Stimulated activated CD4-positive, alpha-beta T cell treated with anti-CD3 and anti-CD28 coated beads, Interleukin-1b, Interleukin-23, amount 100 ng/mL, for 48 hours (primary cell): ENCODE measurements around the gene IYD.

Experiments used
- DNase-seq: peaks from one replicate; pipeline ENCODE4 v3.0.0-alpha.2; 2020

The IYD gene

DNA sequence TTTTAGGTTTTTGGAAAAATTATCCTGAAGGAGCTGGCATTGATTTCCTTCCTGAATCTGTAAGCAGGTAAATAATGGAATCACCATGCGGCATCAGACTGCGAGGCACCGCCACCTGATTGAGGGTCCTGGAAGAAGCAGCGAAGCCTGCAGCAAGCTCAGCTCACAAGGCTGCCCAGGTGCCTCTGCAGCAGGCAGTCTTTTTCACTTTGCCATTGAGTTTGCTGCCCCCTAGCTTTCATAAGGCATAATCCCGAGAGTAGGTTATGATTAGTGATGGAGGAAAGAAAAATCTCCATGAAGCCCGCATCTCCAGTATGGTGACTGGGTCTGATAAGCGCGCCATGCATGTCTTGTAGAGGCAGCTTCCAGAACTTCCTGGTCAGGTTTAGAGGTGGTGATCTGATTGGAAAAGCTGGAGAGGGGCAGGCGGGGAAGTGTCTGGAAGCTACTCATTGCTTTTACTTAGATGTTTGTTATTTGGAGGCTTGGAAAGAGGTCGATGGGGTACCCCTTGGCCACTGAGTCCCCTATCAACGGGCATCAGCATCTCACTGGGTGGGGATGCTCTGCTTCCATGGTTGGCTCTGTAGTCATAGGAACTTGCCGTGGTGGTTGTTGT lies 26.7 kb downstream of the IYD start:
- DNase-seq = peak; percentile 20

DNA sequence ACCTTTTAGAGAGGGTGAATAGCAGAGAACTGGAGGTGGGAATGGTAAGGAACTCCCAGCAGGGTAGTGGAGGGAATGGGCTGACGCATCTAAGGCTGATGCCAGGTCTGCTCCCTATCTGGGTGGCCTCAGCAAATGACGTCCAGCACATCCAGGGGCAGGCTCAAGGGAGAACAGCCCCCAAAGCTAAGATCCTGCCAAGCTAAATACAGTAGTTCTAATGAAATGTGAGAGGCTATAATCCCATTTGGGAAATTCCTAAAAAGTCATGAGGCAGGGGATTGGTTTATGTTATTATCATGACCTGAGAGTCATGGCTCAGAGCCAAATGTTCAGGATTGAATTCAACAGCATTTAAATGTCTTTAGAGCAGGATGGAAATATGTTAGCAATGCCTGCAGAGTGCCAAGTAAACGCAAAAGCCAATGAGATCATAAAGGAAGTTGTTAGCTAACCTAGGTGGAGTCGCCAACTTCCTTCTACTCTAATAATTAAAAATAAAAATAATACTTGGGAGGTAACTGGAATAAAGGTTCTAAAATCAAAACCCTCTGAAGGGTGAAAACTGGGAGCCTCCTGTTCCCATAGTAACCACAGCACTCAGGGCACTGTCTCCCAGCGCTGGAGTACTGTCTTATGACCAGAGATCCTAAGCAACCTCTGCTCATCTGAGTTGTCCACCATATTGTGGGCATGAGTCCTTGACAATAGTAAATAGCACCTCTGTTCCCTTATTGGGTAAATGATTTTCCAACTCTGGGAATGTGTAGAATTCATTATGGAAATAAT lies 34.8 kb downstream of the IYD start:
- DNase-seq = no peak

DNA sequence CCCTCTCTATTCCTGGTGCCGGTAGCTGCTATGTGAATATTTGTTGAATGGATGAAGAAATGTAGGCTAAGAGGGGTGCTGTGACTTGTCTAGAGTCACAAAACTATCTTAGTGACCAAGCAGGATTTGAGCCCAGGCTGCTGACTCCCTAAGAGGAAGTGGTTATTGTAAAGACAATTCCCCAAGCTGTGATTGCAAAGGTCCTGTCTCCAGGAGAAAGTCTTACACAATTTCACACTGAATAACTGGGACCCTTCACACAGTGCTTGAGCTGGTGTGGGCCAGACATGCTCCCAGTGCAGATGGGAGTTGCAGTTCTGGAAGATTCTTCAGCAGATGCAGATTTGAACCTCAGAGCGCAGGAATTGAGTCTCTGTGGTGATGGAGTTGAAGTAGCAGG lies 38.1 kb downstream of the IYD start:
- no peak for DNase-seq

DNA sequence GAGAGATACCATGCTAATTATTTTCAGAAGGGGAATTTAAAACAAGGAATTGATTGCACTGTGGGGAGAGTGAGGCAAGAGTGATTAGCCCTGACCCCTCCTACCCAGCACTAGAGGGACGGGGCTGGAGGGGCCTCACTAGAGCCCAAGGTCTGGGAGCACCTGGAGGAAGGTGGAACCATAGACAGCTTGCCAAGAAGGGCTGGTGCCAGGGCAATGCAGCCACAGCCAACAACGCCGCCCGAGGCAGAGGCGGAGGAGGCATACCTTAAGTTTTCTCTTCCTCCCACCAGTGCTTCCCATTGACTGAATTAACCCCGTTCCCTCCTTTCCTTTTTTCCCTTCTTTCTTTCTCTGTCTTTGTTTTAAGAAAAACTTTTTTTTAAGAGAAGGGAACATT lies 40.0 kb downstream of the IYD start:
- no peak for DNase-seq

DNA sequence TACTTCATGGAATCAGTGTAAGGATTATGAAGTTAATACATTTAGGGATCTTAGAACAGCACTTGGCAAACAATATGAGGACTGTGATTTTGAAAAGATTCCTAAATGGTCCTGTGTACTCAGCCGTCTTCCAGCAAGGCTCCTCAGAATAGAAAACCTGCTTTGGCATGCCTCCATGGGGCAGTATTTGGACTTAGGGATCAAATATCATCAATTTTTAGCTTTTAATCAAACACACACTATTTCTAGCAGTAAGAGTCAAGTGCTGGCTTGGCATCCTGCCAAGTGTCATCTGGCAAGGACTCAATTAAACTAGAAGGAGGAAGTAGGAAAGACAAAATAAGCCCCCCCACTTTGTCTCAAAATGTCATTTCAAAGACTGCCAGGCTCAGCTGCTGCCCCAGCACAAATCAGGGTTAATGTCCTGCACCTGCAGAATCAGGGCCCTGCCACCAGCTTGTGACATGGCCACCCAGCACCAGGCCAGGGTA lies 40.8 kb downstream of the IYD start:
- DNase-seq = no peak

DNA sequence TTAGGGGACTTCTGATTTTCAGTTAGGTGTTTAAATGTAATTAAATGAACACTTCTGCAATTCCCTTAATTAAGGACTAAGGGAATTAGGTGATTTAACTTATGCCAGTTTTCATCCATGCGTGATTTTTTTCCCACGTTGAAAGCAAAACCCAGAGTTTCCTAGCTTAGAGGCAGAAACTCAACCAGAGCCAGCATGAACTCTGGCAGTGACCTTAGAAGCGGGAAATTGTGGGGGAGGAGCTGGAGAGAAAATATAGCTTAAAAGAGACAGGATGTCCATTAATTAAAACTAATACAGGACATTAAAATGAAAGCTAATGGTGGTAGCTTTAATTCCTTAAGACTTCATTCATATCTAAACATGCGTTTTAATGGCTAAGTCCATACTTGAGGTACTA lies 41.6 kb downstream of the IYD start:
- no peak for DNase-seq

DNA sequence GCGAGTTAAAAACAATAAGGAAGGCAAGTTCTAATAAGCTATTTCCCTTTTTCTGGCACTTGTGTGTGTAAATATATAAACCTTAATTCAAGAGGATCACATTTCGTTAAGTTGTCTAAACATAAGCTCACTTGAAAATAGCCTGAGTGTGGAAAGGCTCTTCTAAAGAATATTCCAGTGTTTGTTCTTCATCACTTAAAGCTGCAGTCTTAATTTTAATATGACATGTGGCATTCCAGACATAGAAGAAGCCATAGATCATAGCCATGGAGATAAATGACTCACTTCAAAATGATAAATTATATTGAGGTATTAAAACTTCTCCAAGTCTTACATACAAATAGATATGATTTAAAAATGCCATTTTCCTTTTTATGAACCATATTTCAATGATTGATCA lies 42.1 kb downstream of the IYD start:
- no peak for DNase-seq

DNA sequence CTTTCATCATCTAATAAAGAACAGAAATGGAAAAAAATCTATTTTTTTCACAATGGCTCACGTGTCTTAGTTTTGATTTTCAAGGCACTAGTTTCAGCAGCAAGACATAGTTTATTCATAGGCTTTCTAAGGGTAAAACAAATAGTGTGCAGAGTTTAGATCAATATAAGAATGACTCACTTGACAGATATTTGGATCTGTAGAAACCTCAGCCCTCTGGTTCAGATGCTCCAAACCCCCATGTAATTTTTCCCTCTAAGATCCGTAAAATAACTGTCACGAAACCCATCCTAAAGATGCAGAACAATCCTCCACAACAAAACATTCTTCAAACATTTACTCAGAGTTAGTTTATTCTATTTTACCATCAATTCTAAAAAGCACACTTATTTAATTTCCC lies 43.4 kb downstream of the IYD start:
- DNase-seq = no peak

DNA sequence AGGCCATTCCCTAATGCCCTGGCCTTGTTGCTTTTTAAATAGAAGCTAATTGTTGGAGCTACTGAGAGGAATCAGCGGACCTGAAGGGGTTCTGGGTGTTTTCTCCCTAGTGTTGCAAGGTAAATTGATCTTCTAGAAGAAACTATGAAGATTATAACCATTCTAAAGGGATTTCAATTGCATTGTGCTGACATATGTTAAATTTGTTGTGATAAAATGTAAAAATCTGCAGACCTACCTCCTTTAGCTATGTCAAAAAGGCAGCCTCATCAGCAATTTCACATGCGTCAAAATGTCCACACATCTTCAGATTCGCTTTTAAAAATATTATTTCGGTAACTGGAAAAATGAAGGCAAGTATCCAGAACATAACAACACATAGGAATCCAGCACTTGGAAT lies 44.4 kb downstream of the IYD start:
- DNase-seq = no peak

DNA sequence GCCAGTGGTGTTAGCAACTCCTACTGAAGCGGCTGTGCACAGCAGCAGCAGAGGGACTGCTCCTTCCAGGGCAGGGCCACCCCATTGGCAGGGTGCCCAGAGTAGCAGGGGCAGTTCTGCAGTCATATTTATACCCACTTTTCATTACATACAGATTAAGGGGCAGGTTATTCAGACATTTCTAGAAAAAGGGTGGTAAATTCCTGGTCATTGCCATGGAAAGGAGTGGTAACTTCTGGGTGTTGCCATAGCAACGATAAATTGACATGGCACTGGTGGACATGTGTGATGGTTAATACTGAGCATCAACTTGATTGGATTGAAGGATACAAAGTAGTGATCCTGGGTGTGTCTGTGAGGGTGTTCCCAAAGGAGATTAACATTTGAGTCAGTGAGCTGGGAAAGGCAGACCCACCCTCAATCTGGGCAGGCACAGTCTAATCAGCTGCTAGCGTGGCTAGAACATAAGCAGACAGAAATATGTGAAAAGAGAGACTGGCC lies 45.0 kb downstream of the IYD start:
- no peak for DNase-seq

DNA sequence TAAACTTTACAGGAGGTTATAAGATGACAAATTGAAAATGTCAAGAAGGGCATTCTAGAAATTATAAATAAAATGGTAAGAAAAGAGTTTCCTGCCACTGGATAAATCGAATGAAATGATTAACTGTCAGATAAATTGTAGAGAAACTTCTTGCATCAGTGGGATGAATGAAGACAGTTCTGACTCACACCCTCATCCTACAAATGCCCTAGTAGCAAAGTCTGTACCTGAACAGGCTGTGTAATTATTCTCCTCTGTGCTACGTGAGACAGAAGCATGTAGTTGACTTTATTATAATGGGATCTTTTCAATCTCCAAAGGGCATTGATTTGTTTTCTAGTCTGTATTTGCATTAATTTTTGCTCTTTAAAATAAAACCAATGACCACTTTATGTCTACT lies 47.3 kb downstream of the IYD start:
- DNase-seq = no peak

DNA sequence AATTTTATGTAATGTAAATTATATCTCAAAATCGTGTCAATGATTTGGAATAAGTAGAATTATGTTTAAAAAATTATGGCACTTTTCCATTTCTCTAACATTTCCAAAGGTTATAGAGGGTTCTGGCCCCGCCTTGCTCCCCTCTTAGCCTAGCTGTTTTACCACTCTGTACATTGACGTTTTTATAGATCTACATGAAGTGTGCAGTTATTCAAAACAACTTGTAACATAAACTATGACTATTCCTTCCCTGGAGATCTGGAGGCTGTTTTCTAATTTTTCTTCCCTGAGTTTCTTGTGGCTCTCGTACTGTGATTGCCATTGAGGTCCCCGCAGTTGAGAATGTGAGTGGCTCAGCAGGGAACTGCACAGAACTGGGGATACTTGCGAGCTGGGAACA lies 48.4 kb downstream of the IYD start:
- no peak for DNase-seq

DNA sequence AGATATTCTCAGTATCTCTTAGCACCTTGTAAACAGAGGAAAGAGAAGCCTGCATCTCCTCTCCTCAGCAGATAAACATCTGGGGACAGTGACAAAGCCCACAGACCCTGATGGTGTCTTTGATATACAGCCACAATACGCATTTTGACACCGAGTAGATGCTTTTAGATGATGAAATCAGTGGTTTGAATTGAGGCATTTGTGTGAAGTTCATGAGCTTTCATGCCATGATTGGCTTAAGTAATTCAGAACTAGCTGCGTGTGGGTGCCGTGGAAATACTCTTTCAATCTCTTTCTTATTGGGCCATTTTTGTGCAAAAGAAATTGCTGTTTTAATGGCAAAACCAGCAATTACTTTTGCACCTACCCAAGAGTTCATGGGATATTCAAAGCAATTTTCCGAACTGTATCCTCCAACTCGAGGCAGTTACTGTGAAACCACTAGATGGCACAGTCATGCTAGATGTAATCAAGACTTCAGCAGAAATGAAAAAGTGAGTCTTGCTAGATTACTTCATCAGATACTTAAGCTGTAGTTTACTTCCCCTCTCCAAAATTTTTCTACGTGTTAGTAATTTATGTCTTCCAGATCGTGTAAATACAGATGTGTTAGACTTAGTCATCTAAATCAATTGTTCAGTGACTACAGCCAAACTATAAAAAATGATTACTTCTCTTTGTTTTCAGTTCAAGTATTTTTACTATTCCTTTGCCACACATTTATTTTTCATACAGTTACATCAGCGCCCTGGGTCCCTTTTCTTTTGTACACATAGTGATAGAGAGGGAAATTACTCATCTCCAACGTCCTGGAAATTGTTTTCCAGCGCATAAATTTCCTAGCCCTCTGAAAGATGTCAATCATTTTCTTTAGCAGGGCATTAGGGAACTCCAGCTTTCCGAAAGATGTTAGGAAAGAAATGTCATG lies 49.4 kb downstream of the IYD start:
- peak; percentile 3 for DNase-seq

DNA sequence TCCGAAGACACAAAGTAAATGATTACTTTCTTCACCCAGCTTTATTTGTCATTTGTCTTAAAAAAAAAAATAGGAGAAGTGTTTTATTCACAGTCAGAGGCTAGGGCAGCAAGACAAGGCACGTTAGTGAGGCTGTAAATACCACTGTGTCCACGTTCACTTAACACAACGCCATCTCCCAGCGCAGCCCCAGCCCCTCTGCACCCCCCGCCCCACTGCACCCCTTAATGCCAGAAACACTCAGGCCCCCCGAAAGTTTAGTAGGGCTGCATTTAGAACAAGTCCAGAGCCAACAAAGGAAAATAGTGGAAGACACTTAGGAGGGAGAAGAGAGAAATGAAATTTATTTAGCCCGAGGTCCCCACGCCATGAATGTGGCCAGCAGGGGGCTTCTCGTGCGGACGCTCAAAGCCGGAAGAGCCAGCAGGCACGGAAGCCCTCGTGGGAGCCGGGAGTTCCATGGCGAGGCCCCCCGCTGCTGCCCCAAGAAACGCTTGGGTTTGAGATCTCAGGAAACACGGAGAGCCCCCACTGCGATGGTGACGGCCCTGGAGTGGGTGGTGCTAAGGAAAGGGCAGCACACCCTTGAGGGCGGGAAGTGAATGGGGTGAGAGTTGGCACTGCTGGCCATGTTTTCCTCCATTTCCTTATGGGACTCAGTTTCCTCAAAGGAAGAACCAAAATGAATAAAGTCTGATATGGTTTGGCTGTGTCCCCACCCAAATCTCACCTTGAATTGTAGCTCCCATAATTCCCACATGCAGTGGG lies 50.2 kb downstream of the IYD start:
- peak; percentile 30 for DNase-seq

DNA sequence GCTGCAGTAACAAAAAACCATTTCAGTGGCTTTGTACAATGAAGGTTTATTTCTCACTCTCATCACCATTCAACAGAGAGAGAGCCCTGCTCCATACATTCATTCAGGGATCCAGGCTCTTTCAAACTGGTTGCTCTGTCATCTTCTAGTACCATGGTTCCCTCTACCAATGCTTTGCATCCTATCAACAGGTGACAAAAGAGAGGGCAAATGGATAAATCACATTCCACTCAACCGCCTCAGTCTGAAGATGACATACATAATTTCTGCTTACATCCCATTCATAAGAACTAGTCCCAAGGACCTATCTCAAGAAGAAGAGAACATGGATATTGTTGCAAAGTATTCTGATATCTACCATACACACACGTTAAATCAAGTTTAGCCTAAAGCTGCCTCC lies 51.6 kb downstream of the IYD start:
- no peak for DNase-seq

DNA sequence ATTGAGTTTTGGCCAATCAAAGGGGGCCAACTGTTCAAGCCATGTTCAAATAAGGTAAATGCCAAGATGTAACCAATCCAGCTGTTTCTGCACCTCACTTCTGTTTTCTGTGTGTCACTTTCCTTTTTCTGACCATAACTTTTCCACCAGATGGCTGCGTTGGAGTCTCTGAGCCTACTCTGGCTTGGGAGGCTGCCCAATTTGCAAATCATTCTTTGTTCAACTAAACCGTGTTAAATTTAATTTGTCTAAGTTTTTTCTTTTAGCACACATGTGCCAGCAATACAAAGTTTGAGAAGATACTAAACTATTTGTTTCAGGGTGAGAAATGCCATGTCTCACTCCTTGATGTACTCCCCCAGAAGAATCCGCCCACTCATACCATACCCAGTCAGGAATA lies 52.1 kb downstream of the IYD start:
- no peak for DNase-seq

DNA sequence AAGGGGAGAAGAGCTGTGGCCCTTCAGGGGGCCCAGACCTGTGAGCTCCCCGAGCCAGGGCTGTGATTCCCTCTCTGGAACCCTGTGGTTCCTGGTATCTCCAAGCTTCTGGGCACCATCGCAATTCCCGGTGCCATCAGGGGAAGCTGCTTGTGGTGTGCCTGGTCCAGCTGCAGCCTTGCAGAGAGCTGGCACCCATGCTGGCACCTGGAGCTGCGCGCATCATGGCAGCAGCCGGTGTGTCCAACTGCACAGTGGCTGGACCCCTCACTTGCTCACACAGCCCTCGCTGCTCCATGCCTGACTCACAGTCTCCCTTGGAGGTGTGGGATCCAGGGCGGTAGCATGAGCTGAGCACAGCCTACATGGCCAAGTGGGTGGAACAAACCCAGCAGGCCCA lies 56.7 kb downstream of the IYD start:
- no peak for DNase-seq

DNA sequence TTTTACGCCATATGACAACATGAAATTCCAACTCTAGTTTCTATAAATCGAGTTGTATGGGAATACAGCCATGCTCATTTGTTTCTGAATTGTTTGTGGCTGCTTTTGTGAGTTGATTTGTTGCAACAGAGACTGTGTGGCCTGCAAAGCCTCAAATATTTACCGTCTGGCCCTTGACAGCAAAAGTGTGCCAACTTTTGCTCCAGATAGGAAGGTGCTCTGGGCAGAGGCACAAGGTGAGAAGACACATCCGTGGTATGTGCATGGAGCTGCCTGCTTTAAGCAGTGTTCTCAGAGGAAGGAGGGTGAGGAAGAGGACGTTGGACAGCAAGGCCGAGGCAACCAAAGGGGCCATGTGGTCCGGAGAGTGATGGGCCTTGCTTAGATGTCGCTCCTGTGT lies 57.4 kb downstream of the IYD start:
- no peak for DNase-seq

DNA sequence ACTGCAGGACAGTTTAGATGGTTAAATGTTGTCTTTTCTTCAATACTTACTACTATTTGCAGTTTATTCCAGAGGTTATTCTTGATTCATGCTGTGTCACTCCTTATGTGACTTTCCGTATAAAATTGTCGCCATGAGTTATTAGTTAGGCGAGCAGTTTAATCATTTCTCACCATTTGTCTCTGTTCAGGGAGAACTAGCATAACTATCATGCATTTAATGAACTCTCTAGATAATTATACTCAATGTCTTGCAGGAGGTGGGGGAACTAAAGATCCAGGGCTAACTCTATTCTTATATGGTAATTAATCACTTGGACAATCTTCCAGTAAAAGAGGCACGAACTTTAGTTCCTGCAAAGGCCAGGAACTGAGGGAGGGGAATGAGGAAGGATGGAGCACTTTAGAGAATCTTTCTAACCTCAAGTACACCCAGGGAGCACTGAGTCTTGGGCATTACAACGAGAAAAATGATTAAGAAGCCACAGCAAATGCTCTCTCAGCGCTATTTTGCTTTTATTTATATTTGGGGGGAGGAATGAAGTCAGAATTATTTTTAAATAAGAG lies 58.3 kb downstream of the IYD start:
- no peak for DNase-seq

DNA sequence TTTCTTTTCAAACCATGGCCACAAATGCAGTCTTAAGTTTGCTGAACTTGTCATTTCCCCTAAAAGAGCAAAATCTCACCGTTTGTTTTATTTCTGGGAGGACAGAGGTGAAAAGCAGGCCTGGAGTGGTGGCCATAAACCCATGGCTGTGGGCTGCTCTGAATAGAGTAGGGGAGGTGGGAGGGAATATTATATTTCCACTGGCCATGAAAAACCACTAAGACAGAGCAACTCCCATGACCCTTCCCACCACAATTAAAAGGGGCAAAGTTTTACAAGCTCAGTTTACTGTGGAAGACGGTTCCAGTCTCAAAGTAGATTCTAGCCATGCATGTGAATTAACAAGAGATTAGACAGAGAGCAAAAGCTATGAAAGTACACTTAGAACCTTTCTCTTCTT lies 59.0 kb downstream of the IYD start:
- no peak for DNase-seq

DNA sequence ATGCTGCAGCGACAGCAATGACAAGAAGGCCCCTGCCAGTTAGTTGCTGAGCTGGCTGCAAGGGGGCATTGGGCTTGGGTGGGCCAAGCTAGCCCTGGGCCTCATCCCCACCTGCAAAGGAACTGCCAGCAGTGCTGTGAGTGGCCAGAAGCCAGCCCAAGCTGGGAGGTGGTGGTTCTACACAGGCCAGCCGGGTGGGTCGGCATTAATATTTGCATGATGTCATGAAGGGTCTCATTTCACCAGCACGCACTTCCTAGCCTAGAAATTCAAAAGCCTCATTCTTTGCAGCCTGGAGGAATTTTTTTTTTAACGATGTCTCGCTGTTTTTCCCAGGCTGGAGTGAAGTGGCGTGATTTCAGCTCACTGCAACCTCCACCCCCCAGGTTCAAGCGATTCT lies 62.0 kb downstream of the IYD start:
- no peak for DNase-seq

DNA sequence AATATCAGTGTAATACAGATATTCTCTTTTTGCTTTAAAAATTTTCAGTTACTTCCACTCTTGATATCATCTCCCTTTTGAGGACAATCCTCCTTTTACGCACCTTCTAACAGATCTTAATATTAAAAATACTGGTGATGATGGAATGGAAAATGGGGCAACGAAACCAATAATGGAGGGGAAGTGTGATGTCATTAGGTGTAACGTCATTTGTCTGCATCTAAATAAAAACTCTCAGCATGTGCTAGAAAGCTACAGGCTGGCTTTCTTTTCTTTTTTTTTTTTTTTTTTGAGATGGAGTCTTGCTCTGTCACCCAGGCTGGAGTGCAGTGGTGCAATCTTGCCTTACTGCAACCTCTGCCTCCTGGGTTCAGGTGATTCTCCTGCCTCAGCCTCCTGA lies 66.5 kb downstream of the IYD start:
- DNase-seq = no peak
